Fibroblast of peridontal ligament (primary cell): ENCODE results near the gene LRFN4.
"Not testable (repeated sequence)": the region's sequence is repeated elsewhere in the genome, so short reads cannot be mapped to it uniquely, and the experiment has no call there.

ENCODE experiments used
- DNase-seq: peaks from one replicate; pipeline ENCODE4 v3.0.0-alpha.2; 2010; ENCODE audit errors: extremely low read depth

The LRFN4 gene

DNA sequence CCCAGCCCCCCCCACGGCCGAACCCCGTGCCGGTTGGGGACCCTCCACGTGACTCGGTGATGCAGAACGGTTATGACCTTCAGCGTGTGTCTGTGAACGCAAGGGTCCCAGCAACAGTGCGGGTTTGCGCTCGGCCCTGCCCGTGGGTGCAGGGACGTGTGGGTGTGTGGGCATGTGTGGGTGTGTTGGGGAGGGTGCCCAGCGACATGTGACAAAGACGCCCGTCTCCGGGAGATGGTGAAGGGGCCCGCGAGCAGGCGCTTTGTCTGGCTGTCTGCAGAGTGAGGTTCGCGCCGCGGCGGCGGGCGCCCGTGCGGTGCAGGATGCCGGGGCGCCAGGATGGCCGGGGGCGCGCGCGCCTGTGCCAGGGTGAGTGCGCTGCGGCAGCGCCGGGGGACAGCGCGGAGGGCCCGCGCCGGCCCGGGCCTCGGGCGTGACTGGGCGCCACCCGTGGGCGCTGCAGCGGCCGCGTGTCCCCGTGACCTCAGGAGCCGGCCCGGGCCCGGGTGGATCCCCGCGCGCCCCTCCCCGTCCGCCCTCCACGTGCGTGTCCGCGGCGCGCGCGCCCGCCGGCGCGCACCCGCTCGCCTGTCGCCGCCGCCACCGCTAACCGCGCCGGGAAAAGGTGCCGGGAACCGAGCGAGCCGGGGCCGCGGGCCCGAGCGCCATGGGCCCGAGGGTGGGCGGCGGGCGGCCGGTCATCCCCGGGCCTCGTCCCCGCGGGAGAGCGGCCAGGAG is at the start of gene LRFN4:
LRFN4 (plus strand) TSS at position 569 of the 738 bp plus-strand sequence. CDS start 681 bp downstream, outside the sequence.
- DNase-seq = no peak

DNA sequence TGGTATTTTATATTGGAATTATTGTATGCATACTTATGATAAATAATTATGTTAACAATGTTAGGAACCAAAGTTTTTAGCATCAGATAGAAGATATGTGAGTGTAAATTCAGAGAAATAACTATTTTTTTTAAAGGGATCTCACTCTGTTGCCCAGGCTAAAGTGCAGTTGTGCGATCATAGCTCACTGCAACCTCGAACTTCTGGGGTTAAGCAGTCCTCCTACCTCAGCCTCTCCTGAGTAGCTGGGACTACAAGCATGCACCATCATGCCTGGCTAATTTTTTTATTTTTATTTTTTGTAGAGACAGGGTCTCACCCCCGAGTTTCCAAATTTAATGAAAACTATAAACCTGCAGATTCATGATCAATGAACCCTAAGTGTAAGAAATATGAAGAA is 47.3 kb upstream of the LRFN4 start:
- DNase-seq = no peak

DNA sequence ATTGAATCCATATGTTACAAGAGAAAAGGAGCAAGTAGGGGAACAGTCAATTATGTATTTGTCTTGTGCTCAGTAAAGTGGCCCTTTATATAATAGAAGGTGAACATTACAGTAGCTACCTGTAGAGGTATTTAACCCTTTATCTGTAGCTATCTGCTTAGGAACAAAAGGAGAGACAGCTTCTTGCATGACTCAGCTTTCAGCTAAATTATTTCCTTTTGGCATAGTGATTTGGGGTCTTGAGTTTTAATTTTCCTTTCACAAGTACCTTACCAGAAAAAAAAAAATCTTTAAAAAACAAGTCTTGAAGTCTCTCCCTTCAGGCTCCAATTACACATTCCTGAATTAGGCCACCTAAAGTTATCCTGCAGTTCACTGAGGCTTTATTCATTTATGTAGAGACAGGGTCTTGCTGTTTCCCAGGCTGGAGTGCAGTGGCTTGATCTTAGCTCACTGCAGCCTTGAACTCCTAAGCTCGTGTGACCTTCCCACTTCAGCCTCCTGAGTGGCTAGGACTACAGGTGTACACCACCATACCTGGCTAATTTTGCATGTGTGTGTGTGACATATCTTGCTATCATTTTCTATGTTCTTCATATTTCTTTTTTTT is 46.2 kb upstream of the LRFN4 start:
- no peak for DNase-seq

DNA sequence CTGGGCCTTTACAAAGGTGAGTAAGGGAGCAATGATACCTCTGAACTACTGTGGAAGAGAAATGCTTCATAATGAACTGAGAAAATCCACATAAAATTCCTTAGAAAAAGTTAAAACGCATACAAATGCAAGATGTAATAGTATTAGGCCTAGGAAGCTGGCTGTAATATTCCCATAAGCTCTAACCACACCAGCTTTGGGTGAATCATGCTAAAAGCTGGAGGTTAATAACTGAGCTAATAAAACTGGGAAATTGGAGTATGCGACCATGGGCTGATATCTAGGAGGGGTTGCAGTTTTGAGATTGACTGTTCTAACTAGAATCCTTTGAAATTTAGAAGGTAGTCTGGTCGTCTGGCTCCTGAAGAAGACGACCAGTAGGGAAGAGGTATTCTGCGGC is 42.2 kb upstream of the LRFN4 start:
- DNase-seq = no peak

DNA sequence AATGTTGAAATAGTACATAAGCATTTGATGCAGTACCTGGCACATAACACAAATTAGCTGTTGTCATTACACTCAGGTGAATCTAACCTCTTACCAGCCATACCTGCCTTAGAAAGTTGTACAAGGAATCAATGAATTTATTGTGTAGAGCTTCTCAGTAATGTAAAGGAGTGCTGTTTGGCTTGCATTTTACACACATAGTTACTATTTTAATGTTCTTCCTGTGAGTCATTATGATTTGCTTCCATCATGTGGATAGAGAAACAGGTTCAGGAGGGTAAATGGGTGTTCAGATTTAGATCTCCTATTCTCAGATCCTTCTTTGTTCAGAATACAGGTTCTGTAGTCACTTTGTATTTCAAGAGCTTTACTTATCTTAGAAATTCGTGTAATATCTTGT is 41.2 kb upstream of the LRFN4 start:
- DNase-seq = no peak

DNA sequence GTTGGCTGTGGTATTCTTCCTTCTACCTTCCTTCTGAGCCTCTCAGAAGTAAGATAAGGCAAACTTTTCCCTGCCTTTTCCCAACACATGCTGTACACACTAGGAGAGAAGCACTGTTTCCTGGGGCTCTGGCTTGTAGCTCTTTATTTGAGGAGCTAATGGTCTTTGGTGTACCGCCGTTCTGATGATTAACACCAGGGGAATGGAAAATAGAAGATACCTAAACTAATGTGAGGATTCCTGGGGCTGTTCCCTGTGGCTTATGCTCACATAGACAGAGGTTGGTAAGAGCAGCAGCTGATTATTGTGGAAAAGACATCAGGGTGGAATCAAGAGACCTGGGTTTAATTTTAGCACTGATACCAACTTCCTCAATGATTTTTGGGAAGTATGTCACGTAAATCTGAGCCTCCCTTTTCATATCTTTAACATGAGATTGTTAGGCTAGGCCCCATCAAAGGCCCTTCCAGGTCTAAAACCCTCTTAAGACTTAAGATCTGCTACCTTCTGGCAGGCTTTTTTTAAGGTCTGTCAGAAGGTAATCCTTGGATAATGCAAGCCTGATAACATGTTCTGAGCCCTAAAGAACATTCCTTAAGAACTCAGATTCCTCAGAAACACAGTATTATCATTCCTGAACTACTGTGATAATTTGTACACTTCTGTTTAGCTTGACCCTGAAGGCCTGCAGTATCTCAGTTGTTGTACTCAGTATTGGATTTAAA is 38.5 kb upstream of the LRFN4 start:
- DNase-seq = no peak

DNA sequence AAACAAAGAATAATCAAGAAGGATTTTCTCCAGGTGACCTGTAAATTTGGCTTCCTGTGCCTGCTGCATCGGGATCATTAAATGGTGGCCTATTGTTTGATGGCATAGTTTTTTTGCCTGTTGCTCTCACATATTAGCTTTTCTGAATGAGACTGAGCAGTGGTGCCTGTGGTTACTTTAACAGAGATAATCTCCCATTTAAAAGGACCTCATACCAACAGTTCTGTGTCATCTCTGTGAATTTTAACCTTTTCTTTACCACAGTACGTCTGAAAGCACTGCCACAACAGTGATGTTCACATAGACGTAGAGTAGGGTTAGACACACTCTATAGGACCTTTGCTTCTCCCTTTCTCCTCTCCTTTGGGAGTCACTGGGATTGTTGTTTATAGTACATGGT is 36.5 kb upstream of the LRFN4 start:
- no peak for DNase-seq

DNA sequence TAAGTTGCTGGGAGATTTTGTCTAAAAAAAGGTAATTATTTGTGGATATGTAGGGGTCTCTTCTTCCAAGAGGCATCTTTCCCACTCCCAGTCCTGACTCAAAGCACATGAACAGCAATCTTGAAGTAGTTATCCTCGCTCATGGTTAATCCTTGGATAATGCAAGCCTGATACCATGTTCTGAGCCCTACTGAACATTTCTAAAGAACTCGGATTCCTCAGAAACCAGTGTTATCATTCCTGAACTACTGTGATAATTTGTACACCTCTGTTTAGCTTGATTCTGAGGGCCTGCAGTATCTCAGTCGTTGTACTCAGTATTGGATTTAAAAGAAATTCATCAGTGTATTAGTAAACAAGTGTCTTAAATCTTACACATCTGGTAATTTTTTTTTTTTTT is 36.0 kb upstream of the LRFN4 start:
- DNase-seq = no peak

DNA sequence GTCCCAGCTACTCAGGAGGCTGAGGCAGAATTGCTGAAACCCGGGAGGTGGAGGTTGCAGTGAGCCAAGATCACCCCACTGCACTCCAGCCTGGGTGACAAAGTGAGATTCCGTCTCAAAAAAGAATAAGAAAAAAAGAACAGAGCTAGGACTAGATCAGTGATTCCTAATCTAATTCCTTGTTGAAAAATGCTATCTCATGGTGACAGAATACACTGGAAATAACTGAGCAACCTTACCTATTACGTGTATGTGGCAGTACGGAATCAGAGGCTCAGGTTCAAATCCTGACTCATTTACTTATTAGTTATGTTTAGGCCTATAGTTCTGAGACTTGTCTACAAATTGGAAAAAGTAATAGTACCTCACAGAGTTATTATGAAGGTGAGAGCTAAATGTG is 33.2 kb upstream of the LRFN4 start:
- no peak for DNase-seq

DNA sequence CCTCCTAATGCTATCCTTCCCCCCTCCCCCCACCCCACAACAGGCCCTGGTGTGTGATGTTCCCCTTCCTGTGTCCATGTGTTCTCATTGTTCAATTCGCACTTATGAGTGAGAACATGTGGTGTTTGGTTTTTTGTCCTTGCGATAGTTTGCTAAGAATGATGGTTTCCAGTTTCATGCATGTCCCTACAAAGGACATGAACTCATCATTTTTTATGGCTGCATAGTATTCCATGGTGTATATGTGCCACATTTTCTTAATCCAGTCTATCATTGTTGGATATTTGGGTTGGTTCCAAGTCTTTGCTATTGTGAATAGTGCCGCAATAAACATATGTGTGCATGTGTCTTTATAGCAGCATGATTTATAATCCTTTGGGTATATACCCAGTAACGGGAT is 32.3 kb upstream of the LRFN4 start:
- DNase-seq = not testable (repeated sequence)

DNA sequence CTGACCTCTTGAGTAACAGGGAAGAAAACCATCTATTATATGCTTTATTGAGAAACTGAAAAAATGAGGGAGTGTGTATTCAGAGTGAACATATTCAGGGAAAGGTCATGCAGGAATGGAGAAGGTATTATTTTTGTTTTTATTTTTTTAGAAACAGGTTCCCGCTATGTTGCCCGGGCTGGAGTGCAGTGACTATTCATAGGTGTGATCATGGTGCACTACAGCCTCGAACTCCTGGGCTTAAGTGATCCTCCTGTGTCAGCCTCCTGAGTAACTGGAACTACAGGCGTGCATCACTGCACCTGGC is 22.4 kb upstream of the LRFN4 start:
- DNase-seq = no peak

DNA sequence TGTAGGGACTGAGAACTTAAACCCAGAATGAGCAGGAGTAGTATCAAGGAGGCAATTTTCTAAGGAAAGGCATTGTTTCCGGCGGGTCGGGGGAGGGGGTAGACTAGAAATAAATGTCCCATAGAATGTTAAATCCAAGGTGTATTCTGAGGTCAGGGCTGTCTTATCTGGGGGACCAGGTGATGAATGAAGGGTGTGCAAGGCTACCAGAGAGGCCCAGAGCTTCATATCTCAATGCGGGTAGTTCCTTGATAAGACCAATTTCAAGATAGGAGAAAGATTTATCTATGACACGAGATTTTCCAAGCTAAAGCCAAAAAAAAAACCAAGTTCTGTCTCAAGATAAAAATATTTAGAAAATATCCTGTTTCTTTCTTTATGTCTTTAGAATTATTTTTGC is 21.9 kb upstream of the LRFN4 start:
- no peak for DNase-seq

DNA sequence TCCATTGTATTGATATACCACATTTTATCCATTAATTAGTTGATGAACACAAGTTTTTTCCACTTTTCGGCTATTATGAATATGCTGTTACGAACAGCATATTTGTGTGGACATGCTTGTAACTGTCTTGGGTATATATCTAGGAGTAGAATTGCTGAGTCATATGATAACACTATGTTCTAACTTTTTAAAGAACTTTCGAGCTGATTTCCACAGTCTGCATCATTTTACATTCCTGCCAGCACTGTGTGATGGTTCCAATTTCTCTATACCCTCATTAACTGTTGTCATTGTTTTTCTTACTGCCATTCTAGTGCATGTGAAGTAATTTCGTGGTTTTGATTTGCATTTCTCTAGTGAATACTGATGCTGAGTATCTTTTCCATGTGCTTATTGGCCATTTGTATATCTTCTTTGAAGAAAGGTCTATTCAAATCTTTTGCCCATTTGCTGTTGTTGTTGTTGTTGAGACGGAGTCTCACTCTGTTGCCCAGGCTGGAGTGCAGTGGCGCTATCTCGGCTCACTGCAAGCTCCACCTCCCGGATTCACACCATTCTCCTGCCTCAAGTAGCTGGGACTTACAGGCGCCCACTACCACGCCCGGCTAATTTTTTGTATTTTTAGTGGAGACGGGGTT is 21.0 kb upstream of the LRFN4 start:
- DNase-seq = peak; percentile 95

DNA sequence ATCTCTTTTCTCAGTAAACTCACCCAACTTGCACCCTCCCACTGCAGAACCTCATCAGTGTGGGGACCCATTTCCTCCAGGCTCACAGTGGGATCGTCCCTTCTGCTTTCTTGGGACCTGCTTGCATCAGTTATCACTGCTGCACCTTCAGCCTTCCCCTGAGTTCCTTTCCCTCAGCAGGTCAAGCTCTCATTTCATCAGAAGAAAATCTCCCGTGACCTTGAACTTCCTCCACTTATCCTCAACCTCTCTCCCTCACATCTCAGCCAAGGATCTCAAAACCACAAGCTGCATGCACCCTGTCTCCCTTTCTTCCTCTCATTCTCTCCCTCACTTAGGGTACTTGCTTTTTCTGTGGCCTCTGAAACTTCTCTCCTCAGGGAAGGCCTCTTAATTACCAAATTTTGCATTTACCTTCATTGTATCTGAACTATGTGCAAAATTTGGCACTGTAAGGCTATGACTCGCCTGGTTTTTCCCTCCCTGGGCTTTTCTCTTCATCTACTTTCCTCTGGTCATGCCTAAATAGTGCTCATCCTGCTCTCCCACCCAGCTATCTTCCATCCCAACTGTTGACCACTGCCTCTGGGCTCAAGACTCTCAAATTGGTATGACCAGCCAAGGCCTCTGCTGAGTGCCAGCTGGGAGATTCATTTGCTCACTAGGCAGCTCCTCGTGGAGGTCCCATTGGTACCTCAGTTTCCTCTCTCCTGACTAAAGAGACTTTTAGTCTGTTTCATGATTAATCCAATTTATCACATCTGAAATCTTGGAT is 16.4 kb upstream of the LRFN4 start:
- DNase-seq = no peak

DNA sequence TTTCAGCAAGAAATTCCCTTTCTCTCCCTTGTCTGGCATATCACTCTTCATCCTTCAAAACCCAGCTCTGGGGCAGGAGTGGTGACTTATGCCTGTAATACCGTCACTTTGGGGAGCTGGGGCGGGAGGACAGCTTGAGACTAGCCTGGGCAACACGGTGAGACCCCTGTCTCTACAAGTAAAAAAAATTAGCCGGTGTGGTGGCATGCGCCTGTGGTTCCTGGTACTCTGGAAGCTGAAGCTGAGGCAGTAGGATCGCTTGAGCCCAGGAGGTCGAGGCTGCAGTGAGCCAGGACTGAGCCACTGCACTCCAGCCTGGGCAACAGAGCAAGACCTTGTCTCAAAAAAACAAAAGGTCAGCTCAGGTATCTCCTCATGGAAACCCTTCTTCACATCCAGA is 15.0 kb upstream of the LRFN4 start:
- no peak for DNase-seq

DNA sequence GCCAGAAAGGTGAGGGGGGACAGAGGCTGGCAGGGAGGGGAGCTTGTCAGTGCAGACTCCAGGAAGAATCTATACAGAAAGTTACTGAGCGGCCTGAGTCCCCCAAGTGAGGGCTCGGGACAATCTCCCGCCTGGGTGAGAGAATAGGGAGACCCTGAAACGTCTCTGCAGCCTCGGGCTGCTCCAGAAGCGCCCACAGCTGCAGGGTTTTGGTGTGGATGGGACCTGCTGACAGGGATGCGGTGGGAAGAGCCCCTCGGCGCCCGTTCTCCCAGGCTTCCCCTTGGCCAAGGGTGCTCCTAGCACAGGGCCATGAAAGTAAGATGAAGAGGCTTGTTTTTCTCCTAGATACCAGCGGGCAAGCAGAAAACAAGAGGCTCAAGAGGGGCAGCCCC is 14.4 kb upstream of the LRFN4 start:
- no peak for DNase-seq

DNA sequence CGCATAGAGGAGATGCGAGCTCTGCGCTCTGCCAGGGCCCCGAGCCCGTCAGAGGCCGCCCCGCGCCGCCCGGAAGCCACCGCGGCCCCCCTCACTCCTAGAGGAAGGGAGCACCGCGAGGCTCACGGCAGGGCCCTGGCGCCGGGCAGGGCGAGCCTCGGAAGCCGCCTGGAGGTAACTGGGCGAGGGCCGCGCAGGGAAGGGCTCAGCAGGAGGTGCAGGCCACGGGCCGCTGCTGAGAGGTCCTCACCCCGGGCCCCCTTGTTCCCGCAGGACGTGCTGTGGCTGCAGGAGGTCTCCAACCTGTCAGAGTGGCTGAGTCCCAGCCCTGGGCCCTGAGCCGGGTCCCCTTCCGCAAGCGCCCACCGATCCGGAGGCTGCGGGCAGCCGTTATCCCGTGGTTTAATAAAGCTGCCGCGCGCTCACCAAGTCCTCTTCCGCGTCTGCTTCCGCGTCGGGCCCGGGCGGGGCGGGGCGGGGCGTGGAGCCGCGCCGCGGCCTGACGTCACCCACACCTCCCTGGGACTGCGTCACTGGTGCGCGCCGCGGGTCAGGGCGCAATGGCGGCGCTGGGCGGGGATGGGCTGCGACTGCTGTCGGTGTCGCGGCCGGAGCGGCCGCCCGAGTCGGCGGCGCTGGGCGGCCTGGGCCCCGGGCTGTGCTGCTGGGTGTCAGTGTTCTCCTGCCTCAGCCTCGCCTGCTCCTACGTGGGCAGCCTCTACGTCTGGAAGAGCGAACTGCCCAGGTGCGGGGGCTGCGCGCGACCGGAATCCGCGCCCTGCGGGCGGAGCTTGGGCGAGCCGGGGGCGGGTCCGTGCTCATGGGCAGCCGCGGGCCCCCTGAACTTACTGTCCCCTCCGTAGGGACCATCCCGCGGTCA is 13.7 kb upstream of the LRFN4 start, which contains the start of gene RCE1:
RCE1 (plus strand) TSS at position 546 of the 880 bp plus-strand sequence; CDS start at position 561, 15 bp downstream.
- DNase-seq = peak; percentile 81

DNA sequence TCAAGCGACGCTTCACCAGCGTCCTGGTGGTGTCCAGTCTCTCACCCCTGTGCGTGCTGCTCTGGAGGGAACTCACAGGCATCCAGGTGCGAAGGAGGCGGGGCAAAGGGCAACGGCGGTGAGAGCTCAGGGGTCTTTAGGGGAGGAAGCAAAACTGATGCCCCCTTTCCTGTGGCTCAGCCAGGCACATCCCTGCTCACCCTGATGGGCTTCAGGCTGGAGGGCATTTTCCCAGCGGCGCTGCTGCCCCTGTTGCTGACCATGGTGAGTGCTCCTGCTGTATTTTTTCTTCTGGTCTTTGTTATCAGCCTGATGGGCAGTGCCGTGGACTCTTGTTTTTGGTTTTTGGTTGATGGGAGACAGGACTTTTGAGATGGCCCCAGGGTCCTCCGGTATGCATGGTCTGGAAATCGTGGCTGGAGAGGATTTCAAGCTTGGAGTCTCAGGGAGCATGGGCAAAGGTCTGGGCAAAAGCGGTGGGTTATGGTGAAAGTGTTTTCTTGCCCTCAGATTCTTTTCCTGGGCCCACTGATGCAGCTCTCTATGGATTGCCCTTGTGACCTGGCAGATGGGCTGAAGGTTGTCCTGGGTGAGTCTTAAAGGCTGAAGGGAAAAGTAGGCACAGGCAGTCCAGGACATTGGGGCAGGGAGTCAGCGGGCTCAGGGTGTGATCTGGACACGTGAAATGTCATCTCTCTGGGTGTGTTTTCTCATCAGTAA is 12.9 kb upstream of the LRFN4 start:
- DNase-seq = no peak

DNA sequence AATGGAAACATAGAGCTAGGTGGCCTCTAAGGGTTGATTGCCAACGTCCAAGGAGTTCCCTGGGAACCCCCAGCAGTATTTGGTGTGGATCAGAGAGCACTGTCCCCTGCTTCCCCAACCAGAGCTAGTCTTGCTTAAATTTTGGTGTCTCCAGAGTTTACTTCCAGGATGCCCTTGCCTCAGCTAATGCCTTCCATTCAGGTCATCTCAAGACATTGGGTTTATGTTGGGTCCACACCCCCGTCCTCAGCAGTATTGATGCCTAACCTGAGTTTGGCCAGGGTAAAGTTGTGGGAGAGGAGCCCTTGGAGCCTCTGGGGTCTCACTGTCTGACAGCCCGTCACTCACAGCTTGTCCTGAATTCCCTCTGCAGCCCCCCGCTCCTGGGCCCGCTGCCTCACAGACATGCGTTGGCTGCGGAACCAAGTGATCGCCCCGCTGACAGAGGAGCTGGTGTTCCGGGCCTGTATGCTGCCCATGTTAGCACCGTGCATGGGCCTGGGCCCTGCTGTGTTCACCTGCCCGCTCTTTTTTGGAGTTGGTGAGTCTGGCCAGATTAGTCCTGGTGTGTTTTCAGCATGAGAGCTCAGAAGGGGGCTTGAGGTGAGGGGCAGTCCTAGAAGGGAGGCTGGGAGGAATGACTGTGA is 12.2 kb upstream of the LRFN4 start:
- no peak for DNase-seq
